T-cell (primary cell): ENCODE data around the gene RIN3. TPM values are rescaled to one million over a fixed set of nuclear protein-coding genes. Genes with fewer than 3 reads are reported as not detected.

Experiments used
- ATAC-seq, 4 experiments: fragments of 200-7000 bp in 3 of 4; fragments of 150-1000 bp in 1 of 4; cut with Tn5 transposase; replicated peaks in 1 of 4; 1 replicate in 3 of 4; 2 replicates in 1 of 4; pipeline ENCODE4 v1.10.0; 2021; ENCODE audit warnings: moderate library complexity in 3 of 4, mild to moderate bottlenecking in 2 of 4, moderate number of reproducible peaks in 1 of 4
- CTCF ChIA-PET, 2 donors: fragments of 300-600 bp; sonication (Branson Sonifier 250); formaldehyde crosslinking; loops; one replicate each; lab custom pipeline; 2022; ENCODE audit warnings: antibody characterized with exemption in 2 of 2; lab: Charles Lee
- POLR2A ChIA-PET, 2 donors: fragments of 300-600 bp; sonication (Branson Sonifier 250); formaldehyde crosslinking; loops; one replicate each; lab custom pipeline; 2022; ENCODE audit warnings: antibody characterized with exemption in 2 of 2; lab: Charles Lee
- DNase-seq, 35 experiments: peaks; one replicate each; pipeline versions ENCODE4 v3.0.0 to v3.0.0-alpha.2; 2013 to 2023
- H3K27ac ChIP-seq: one replicate; pipeline ENCODE4 v1.5.1; 2013; ENCODE audit warnings: low read length
- H3K27me3 ChIP-seq, 2 experiments: replicated peaks in 1 of 2; 1 replicate in 1 of 2; 2 replicates in 1 of 2; pipeline versions ENCODE4 v1.6.1 to v1.7.0; 2013; ENCODE audit warnings: low read length in 1 of 2, mixed read lengths in 1 of 2; ENCODE audit not compliant: control insufficient read depth in 2 of 2, insufficient read depth in 2 of 2; ENCODE audit errors: extremely low read depth in 1 of 2
- H3K36me3 ChIP-seq, 2 donors: 1 replicate in 1 of 2; 2 replicates in 1 of 2; pipeline versions ENCODE4 v1.6.1 to v1.7.0; 2013; ENCODE audit warnings: low read length in 1 of 2; ENCODE audit not compliant: control insufficient read depth in 2 of 2, insufficient read depth in 1 of 2; ENCODE audit errors: extremely low read depth in 1 of 2
- H3K4me1 ChIP-seq, 2 experiments: 1 replicate in 1 of 2; 2 replicates in 1 of 2; pipeline versions ENCODE4 v1.6.1 to v1.7.0; 2013; ENCODE audit warnings: low read length in 2 of 2, mixed read lengths in 1 of 2; ENCODE audit not compliant: insufficient read depth in 2 of 2, control insufficient read depth in 1 of 2; ENCODE audit errors: extremely low read depth in 1 of 2
- H3K4me3 ChIP-seq, 2 donors: 1 replicate in 1 of 2; 2 replicates in 1 of 2; pipeline versions ENCODE4 v1.5.1 to v1.7.0; 2013; ENCODE audit warnings: mild to moderate bottlenecking in 2 of 2, low read length in 1 of 2, moderate library complexity in 1 of 2; ENCODE audit not compliant: control insufficient read depth in 1 of 2; ENCODE audit errors: extremely low read depth in 1 of 2
- H3K9me3 ChIP-seq: 2 replicates; pipeline ENCODE4 v1.7.0; 2013
- H3K27ac Mint-ChIP-seq, 2 donors: one replicate each; pipeline ENCODE4 v1.8.0; 2020 to 2021; ENCODE audit warnings: mild to moderate bottlenecking in 2 of 2, mixed read lengths in 2 of 2
- H3K27me3 Mint-ChIP-seq, 2 donors: one replicate each; pipeline ENCODE4 v1.8.0; 2021 to 2022; ENCODE audit warnings: mixed read lengths in 2 of 2
- H3K36me3 Mint-ChIP-seq: one replicate; pipeline ENCODE4 v1.8.0; 2021; ENCODE audit warnings: mixed read lengths
- H3K4me1 Mint-ChIP-seq, 3 donors: one replicate each; pipeline ENCODE4 v1.8.0; 2020 to 2022; ENCODE audit warnings: mixed read lengths in 3 of 3, mild to moderate bottlenecking in 1 of 3
- H3K4me3 Mint-ChIP-seq, 3 donors: one replicate each; pipeline ENCODE4 v1.8.0; 2020 to 2022; ENCODE audit warnings: mild to moderate bottlenecking in 3 of 3, mixed read lengths in 3 of 3, moderate library complexity in 3 of 3
- H3K9me3 Mint-ChIP-seq, 3 donors: one replicate each; pipeline ENCODE4 v1.8.0; 2020 to 2022; ENCODE audit warnings: mixed read lengths in 3 of 3
- WGBS: methylation state at CpG from one replicate; pipeline ENCODE4 v1.1.5; 2013; ENCODE audit warnings: missing lambda C conversion rate; ENCODE audit not compliant: insufficient coverage; 5-methylcytosine and 5-hydroxymethylcytosine counted together
- total RNA-seq, 35 experiments: library from RNA in 6 of 35; stranded (reverse) in 6 of 35; fragments of 120-200 nt in 1 of 35; gene quantifications; one replicate each; pipeline versions ENCODE4 v1.2.1 to v1.2.4 and lab custom pipeline; 2013 to 2026

Gene RIN3
- total RNA-seq, 5 donors from 2014 or later (not counting 1 experiment from before 2014, with no cell fraction given), result 89.9 to 107 (median 97.0) TPM

DNA sequence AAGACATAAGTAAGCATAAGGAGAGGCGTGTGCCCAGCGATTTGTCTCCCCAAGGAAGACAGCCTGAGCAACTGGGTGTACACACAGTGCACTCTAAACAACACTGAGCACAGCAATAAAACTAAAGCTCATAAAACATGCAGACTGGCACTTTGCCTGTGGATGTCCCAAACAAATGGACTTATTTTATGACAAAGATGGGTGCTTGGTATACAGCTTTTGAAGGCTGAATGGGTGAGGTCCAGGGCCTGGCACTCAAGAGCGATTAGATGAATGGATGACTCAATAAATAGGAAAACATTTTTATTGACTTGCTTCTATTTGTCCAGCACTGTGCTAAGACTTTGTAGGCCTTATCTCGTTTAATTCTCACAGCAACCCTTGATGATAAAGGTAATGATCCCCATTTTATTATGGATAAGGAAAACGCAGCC, 206.3 kb downstream of the RIN3 start:
- Histone ChIP-seq H3K27me3 (peaks cover 0 to 3% of the 10 kb centered on the region in 2 experiments), H3K36me3 (peaks cover 0 to 2% of the 10 kb centered on the region in 2 donors), H3K4me1 (no peaks in the 10 kb centered on the region), H3K27ac (no peak overlapping the region), H3K9me3 (no peaks in the 10 kb centered on the region), H3K4me3 (no peak overlapping the region)
- CTCF ChIA-PET, result interaction anchor here in 1 of 2 donors (0.6 kb wide), 1 partner anchor 30 kb away, joined by 3 read pairs; no protein-coding TSS in a partner anchor
- Mint-ChIP-seq H3K4me3 (no peak overlapping the region), H3K27ac (no peak overlapping the region), H3K36me3 (peaks cover 14% of the 10 kb centered on the region), H3K4me1 (peaks cover 0 to 7% (median 5%) of the 10 kb centered on the region in 3 donors), H3K9me3 (no peaks in the 10 kb centered on the region), H3K27me3 (no peaks in the 10 kb centered on the region)
- POLR2A ChIA-PET, result interaction anchor here in 1 of 2 donors (0.6 kb wide), 1 partner anchor 50 kb away, joined by 6 read pairs; no protein-coding TSS in a partner anchor
- 82% methylated on average over 2 of the region's 5 CpGs for WGBS
- ATAC-seq (no peak), DNase-seq (no peak)

DNA sequence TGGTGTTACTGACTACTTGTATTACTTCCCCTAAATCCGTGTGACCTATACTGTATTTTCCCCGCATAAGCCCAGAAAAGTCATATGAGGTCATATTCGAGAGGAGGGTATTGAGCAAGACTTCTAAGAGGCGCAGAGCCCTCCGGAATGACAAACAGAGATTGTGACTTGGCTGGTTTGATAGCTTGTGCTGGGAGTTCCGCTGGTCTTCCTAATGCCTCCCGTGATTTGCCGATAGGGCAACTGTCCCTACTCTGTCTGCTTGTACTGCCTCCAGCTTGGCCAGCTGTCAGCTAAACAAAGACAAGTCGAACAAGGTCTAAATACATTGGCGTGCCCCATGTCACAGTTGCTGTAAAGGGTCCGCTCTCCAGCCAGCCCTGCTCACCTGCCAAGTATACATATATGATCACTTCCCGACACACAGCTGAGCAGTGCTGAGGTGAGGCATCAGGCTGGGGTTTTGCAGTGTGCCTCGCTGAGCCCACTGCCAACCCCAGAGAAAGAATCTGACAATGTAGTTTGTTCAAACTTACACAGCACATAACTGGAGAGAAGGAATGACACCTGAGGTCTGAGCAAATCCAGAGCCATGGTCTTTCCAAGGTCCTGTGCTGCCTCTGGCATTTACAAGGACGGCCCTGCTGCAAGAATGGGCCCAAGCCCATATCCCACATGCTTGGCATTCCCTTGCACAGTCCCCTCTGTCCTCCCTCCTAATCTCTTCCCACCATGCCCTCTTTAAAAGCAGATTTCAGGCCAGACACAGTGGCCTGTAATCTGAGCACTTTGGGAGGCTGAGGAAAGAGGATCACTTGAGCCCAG, 211.1 kb downstream of the RIN3 start:
- POLR2A ChIA-PET, result no interaction called here
- peaks cover 0 to 5% of the 10 kb centered on the region in 2 experiments for H3K27me3 ChIP-seq
- peaks cover 3 to 10% (median 4%) of the 10 kb centered on the region in 3 donors for H3K4me1 Mint-ChIP-seq
- no peaks in the 10 kb centered on the region for H3K9me3 ChIP-seq
- H3K27ac ChIP-seq, result no peak overlapping the region
- H3K4me1 ChIP-seq, result peaks cover 0 to 8% of the 10 kb centered on the region in 2 experiments
- no peak overlapping the region for H3K27ac Mint-ChIP-seq
- 97% methylated on average over 11 of the region's 14 CpGs for WGBS
- H3K4me3 Mint-ChIP-seq, result no peak overlapping the region
- DNase-seq, result no peak
- ATAC-seq, result no peak
- no peak overlapping the region for H3K4me3 ChIP-seq
- peaks cover 27% of the 10 kb centered on the region for H3K36me3 Mint-ChIP-seq
- H3K27me3 Mint-ChIP-seq, result no peaks in the 10 kb centered on the region
- H3K36me3 ChIP-seq, result no peaks in the 10 kb centered on the region
- CTCF ChIA-PET, result interaction anchor here in 1 of 2 donors (1.4 kb wide), 1 partner anchor 26 kb away, joined by 3 read pairs; no protein-coding TSS in a partner anchor
- peaks cover 0 to 4% (median 0%) of the 10 kb centered on the region in 3 donors for H3K9me3 Mint-ChIP-seq

DNA sequence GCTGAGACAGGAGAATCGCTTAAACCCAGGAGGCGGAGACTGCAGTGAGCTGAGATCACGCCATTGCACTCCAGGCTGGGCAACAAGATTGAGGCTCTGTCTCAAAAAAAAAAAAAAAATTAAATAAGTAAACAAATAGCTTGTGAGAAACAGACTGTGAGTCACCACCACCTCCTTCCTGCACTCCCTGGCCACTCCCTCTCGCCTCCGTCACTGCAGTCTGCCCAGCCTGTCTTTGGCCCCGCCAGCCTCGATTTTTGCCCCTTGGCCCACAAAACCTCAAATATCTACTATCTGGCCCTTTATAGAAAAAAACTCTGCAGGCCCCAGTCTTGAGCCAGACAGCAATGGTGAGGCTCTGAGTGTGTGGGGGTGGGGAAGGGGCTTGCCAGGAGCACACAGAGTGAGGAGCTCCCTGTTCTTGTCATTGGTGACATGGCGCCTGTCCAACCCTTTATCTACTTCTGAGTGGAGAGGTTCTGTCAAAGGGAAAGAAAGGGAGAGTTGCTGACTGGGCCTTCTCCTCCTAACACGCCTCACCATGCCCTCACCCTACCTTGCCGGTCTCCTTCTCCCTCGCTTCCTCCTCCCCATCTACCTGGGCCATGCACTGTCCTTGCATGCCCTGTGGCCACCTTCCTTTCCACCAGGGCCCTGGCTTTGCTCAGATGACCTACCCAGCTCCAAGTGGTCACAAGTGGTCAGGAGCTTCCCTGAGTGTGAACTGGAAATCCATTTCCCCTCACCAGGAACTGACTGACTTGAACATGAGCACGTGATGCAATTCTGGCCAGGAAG, 212.8 kb downstream of the RIN3 start:
- H3K4me3 ChIP-seq, result no peak overlapping the region
- H3K4me1 Mint-ChIP-seq, result peaks cover 3 to 12% (median 4%) of the 10 kb centered on the region in 3 donors
- POLR2A ChIA-PET, result interaction anchor here in 1 of 2 donors (0.6 to 0.7 kb wide), 3 partner anchors 182 to 350 kb away, joined by 3 to 7 read pairs (median 4); no protein-coding TSS in a partner anchor
- H3K27ac Mint-ChIP-seq, result no peak overlapping the region
- CTCF ChIA-PET, result interaction anchor here in 1 of 2 donors (0.6 to 0.7 kb wide), 2 partner anchors 11 to 43 kb away, joined by 3 to 4 read pairs; no protein-coding TSS in a partner anchor
- ATAC-seq, result peak; percentile 45 to 73 (median 57)
- H3K27me3 Mint-ChIP-seq, result no peaks in the 10 kb centered on the region
- H3K9me3 Mint-ChIP-seq, result peaks cover 0 to 4% (median under 1%) of the 10 kb centered on the region in 3 donors
- no peaks in the 10 kb centered on the region for H3K36me3 ChIP-seq
- H3K27ac ChIP-seq, result no peak overlapping the region
- H3K36me3 Mint-ChIP-seq, result peaks cover 29% of the 10 kb centered on the region
- DNase-seq, result peak in 21 of 35 experiments; percentile 4 to 56 (median 23)
- peaks cover 0 to 8% of the 10 kb centered on the region in 2 experiments for H3K4me1 ChIP-seq
- no peaks in the 10 kb centered on the region for H3K9me3 ChIP-seq
- no peak overlapping the region for H3K4me3 Mint-ChIP-seq
- H3K27me3 ChIP-seq, result peaks cover 0 to 5% of the 10 kb centered on the region in 2 experiments
- WGBS, result 93% methylated on average over 2 of the region's 12 CpGs

DNA sequence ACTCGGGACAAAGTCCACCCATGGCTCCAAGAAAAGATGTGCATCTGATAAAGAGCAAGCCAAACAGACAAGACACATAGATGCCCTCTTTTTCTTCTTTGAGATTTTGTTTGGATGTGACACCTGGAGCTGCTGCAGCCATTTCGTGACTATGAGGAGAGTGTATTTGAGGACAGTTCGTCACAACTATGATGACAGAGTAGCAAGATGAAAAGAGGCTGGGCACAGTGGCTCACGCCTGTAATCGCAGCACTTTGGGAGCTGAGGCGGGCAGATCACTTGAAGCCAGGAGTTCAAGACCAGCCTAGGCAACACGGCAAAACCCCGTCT, 213.3 kb downstream of the RIN3 start:
- Mint-ChIP-seq H3K36me3 (peaks cover 35% of the 10 kb centered on the region), H3K9me3 (peaks cover 3 to 5% (median 4%) of the 10 kb centered on the region in 3 donors), H3K27me3 (no peaks in the 10 kb centered on the region), H3K4me1 (peaks cover 3 to 12% (median 4%) of the 10 kb centered on the region in 3 donors), H3K27ac (no peak overlapping the region), H3K4me3 (no peak overlapping the region)
- 96% methylated on average over 4 of the region's 8 CpGs for WGBS
- Histone ChIP-seq H3K9me3 (no peaks in the 10 kb centered on the region), H3K27me3 (peaks cover 0 to 6% of the 10 kb centered on the region in 2 experiments), H3K4me1 (peaks cover 0 to 8% of the 10 kb centered on the region in 2 experiments), H3K36me3 (no peaks in the 10 kb centered on the region), H3K27ac (no peak overlapping the region), H3K4me3 (no peak overlapping the region)
- DNase-seq, result no peak
- POLR2A ChIA-PET, result interaction anchor here in 1 of 2 donors (0.7 kb wide), 1 partner anchor 182 kb away, joined by 7 read pairs; no protein-coding TSS in a partner anchor
- CTCF ChIA-PET, result no interaction called here
- no peak for ATAC-seq

DNA sequence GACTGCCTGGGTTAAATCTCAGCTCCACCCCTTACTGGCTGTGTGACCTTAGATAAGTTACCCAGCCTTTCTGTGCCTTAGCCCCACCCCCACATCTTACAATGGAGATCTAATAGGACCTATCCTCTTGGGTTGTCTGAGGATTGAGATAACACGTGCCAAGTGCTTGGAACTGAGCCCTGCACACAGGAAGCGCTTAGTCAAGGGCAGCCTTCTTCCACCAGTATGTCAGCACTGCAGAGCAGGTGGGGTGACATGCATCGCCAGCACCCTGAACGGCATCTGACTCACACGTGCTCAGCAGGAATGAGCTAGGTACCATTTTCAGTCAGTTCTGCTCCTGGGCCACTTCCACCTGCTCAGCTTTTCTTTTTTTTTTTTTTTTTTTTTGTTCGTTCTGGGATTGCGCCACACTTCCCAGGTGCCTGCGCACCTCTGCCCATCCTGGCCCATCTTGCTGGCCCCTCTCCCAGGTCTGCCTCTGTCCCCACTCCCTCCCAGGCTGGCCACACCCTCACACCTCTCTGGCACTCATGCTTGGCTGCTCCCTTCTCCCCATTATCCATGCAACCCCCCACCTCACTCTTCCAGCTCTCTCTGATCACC, 215.3 kb downstream of the RIN3 start:
- 39% methylated on average over 6 of the region's 8 CpGs for WGBS
- POLR2A ChIA-PET, result no interaction called here
- H3K9me3 ChIP-seq, result no peaks in the 10 kb centered on the region

More for the DNA sequence above, 215.3 kb downstream of the RIN3 start:
- H3K27me3 ChIP-seq, result peaks cover 0 to 8% of the 10 kb centered on the region in 2 experiments
- no peak overlapping the region for H3K27ac ChIP-seq
- CTCF ChIA-PET, result interaction anchor here (0.6 to 0.7 kb wide), 2 partner anchors 166 to 312 kb away, joined by 3 to 7 read pairs; no protein-coding TSS in a partner anchor
- H3K4me1 ChIP-seq, result peaks cover 0 to 8% of the 10 kb centered on the region in 2 experiments
- Mint-ChIP-seq H3K27ac (no peak overlapping the region), H3K4me1 (peaks cover 3 to 12% (median 4%) of the 10 kb centered on the region in 3 donors), H3K9me3 (peaks cover 3 to 5% (median 4%) of the 10 kb centered on the region in 3 donors), H3K27me3 (no peaks in the 10 kb centered on the region), H3K36me3 (peaks cover 40% of the 10 kb centered on the region), H3K4me3 (no peak overlapping the region)
- no peaks in the 10 kb centered on the region for H3K36me3 ChIP-seq
- DNase-seq (no peak), ATAC-seq (peak in 1 of 4 experiments; percentile 63)
- H3K4me3 ChIP-seq, result no peak overlapping the region
